ENCODE measurements around the gene ETS2.
"Not testable (repeated sequence)": the region's sequence is repeated elsewhere in the genome, so short reads cannot be mapped to it uniquely, and the experiment has no call there.

ETS2 gene

DNA sequence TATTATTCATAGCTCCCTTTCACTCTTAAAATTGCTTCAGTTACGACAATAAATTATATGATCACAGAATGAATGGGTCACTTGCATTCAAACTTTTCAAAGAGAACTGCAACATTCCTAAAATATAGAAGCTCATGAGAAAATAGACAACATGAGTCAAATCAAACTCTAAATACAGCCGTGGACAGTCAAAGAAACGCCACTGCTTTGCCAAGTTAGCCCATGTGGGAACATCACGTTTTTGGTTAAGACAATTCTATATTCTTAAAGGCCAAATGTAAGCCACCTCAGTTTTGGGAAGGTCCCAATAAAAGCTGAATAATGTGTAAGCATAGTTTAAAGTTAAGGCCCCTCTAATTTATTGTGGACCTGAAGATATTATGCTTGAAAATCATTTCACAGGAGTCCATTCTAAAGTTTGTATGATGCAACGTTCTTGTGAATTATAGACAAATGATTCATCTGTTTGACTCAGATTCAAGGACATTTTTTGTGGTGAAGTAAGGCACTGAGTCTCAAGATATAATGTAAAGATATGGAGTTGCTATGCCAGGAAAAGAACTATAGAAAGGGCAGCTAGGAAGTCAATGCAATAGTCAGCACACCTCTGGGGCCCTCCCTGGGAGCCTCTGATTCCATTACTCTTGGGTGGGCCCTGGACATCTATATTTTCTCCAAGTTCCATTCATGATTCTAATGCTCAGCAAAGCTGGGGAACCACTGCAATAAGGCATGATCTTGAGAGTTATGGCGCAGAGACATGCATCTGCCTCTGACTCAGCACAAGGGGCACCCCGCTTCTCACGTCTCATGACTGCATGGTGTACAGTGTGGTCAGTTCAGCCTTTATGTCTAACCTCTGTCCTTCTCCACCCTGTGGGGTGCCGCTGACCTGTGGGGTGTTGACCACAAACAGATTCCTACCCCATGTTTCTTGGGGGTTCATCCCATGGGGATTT, 33.9 kb downstream of the ETS2 start:
- no peak for DNase-seq

DNA sequence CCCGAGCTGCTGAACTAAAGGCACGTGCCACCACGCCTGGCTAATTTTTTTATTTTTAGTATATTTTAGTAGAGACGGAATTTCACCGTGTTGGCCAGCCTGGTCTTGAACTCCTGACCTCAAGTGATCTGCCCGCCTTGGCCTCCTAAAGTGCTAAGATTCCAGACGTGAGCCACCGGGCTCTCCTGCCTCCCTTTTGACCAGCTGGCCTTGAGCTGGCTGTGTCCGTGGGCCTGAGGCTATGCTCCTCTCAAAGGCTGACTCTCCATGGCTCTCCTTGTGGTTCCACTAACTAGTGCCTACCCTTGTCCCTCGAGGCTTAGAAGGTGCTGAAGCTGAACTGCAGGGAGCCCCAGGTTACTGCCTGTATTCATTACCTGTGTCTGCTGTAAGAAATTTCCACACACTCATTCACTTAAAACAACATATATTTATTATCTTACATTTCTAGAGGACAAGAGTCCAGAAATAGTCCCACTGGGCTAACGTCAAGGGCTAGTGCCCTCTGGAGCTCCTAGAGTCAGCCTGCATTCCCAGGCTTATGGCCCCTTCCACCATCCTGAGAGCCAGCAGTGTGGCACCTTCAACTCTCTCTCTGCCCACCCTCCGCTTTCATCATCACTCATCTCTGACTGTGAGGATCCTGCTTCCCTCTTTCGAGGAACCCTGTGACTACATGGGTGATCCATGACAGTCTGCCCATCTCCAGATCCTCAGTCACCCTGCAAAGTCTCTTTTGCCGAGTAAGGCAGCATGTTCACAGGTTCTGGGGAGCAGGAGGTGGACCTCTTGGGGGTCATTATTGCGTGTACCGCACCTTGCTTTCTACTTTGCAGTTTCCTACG, 34.9 kb downstream of the ETS2 start:
- DNase-seq, result no peak

DNA sequence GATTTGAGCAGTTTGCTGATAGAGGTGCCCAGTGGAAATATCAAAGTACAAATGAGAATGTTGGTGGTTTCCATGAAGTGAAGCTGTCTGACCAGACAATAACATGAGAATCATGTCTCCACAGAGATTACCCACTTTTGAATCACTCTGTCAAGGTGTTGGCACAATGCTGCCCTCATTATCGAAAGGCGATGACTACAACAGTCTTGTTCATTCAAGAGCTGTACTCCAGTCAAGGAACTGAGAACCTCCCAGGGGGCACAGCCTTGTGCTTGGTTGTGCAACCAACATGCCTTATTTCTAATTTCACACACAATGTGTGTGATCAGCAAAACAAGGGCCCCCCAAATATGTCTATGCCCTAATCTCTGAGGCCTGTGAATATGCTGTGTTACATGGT, 35.7 kb downstream of the ETS2 start:
- no peak for DNase-seq

DNA sequence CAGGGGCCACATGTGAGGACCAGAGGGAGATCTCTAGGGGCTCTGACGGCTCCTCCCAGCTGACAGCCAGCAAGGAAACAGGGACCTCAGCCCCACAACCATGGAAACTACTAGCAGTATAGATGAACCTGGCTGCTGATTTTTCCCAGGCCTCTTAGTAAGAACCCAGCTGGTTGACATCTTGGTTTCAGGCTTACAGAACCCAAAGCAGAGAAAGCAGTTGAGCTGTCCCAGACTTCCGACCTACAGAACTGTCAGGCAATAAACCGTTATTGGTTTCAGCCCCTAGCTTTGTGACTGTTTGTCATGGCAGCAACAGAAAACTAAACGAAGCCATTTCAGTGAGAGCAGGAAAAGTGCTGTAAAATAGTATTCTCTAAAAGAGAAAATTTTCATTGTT, 36.4 kb downstream of the ETS2 start:
- DNase-seq, result no peak

DNA sequence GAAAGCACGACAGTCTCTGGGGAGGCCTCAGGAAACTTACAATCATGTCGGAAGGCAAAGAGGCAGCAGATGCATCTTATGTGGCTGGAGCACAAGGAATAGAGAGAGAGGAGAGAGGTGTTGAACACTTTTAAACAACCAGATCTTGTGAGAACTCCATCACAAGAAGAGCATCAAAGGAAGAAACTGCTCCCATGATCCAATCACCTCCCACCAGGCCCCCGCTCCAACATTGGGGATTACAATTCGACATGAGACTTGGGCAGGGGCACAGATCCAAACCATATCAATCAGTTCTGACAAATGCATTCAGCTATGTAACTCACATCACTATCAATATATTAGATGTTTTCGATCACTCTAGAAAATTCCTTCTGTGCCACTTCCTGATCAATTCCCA, 37.6 kb downstream of the ETS2 start:
- no peak for DNase-seq

DNA sequence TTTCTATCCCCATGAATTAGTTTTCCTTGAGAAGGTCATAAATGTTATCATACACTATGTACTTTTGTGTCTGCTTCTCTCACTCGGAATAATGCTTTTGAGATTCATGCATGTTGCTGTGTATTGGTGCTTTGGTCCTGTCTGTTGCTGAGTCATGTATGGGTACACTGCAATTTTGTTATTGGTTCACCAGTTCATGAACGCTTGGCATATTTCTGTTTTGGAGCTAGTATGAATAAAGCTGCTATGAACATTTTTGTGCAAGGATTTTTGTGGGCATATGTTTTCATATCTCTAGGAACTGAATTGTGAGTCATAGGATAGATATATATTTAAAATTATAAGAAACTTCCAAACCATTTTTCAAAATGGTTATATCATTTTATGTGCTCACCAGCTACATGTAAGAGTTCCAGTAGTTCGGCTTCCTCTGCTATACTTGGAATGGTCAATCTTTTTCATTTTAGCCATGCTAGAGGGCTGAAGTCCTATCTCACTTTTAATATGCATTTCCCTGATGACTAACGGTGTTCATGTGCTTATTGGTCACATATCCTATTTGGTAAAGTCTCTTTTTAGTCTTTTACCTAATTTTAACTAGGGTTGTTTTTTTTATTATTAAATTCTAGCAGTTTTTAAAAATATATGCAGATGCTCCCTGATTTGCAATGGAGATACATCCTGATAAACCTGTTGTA, 38.2 kb downstream of the ETS2 start:
- DNase-seq, result no peak

DNA sequence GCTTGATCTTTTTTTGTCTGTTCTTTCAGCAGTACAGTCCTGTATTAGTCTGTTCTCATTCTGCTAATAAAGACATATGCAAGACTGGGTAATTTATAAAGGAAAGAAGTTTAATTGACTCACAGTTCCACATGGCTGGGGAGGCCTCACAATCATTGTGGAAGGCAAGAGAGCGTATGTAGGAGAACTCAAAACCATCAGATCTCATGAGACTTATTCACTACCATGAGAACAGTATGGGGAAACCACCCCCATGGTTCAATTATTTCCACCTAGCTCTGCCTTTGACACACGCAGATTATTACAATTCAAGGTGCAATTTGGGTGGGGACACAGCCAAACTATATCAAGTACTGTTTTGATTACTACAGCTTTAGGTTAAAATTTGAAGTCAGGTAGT, 39.6 kb downstream of the ETS2 start:
- DNase-seq, result not testable (repeated sequence)

DNA sequence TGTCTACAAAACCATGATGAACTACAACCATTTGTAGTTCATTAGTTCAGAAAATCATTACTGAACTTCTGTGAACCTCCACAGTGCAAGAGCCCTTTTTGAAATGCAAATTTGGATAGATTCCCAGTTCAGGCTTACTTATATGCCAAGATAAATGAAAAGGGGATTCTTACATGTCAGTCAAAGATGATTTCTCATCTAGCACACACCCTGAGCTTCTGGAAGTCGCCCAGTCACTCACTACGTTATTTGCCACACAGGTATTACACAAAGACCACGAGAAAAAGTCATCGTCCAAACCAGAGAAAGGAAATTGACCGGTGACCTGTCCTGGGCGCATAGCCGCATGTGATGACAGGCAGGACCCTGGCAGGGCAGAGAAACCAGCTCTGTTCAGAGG, 41.8 kb downstream of the ETS2 start:
- DNase-seq, result no peak

DNA sequence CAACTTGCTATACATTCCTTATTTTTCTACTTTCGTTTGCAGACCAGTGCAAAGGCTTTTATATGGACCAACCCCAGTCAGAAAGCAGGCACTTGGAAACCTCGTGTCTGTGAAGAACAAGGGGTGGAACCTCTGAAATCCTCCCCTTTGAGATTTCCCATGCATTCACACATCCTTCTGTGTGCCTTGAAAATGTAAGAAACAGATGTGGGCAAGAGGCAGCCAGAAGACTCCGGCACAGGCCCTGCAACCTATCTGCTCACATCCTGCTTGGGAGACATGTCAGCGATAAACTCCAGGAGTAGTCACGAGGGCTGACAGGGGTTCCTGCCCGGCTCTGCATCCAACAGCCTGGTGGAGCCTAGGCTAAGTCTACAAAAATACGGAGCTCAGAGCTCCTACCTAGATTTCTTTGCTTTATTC, 42.5 kb downstream of the ETS2 start:
- DNase-seq, result no peak

DNA sequence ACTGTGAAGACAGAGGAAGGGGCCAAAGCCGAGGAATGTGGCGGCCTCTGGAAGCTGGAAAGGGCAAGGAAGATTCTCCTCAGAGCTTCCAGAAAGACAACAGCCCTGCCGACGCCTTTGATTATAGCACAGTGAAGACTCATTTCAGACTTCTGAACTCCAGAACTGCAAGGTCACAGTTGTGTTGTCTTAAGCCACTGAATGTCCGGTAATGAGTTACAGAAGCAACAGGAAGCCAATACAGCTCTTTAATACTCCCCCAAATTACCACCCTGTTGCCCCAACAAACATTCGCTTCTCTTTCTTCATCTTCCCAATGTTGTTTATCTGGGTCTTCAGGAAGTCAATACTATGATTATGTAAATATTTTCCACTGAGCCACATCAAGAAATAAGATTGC, 44.0 kb downstream of the ETS2 start:
- DNase-seq, result no peak

DNA sequence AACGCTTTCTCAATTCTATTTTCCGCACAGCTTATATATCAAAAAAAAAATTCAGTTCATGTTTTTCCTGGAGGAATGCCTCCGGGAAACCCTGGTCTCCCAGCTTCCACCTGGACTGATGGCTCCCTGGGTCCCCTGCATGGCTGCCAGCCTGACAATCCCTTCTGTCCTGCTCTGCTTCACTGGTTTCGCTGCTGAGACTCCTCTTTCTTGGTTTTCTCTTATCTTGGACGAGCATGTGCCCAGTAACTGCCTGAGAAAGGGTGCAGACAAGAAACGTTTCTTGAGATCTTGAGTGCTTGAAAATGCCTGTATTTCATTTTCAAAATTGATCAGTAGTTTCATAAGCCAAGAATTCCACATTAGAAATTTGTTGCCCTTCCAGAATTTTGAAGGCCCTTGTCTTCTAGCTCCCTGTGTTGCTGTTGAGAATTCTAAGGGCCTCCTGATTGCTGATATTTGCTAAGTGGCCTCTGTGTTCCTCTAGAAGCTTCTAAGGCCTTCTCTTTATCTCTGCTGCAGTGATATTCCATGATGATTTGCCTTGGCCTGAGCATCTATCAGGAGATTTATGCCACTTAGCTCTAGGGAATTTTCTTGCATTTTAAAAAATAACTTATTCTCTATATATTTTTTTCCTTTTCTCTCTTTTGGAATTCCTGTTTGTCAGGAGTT, 44.7 kb downstream of the ETS2 start:
- DNase-seq, result no peak

DNA sequence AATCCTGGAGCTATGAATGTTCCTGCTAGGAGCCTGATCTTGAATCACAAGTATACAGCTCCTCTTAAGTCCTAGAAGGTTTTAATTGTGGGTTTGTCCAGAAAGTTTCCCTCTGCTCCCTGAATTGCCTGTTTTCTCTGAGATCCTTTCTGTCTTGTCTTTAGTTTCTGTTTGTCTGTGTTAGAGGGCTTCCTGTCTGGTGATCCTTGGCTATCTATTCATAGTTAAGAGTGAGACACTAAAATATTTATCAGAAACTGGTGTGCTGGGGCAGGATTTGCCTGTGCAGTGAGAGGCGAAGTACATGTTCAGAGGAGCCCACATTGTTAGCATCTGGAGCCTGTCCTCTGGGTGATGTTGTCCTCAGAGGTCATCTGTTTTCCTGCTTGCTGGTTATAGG, 45.4 kb downstream of the ETS2 start:
- DNase-seq, result no peak

DNA sequence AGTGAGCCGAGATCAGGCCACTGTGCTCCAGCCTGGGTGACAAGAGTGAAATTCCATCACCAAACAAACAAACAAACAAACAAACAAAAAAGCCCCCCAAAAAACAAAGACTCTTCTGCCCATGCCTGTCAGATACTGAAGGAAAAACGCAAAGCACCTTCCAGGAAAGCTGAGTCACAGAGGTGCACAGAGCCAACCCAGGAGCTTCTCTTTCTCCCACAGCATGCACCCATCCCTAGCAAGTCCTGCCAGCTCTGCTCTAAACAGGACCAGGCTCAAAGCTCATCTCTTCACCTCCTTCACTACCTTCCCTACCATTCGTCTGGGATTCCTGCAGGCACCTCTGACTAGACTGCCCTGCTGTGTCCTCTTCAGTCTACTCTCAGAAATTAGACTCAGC, 46.5 kb downstream of the ETS2 start:
- no peak for DNase-seq

DNA sequence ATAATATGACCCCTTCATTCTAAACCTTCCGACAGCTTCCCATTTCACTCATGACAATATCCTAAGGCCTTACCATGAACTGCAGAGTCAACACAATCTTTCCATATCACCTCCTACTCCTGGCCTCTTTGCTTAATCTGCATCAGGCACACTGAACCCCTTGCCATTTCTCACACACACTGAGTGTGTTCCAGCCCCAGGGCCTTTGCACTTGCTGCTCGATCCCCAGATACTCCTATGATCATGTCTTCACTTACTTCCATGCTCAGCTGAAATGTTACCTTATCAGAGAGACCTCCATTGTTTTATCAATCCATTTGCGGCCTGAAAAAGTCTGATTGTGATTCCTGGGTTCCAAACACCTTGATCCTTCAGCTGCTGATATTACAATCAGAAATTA, 47.0 kb downstream of the ETS2 start:
- DNase-seq, result no peak

DNA sequence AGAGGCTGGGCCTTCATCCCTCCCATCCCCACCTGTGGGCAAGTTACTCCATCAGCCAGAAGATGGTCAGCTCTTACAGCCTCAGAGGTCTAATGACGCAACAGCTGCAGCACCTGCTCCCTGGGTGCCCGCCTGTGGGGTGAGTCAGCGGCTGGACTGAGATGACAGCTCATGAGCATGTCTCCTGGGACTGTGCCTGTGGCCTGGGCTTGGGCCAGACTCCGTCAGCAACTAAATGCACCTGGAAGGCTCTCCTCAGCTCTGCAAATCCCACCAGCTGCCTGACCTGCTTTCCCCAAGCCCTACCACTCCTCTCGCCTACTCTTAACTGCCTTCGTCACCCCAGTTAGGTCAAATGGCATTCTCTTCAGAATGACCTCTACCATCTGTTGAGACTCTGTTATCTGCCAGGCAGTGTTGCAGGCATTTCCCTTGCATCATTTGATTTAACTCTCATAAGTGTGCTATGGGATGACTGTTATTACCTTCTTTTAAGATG, 47.7 kb downstream of the ETS2 start:
- DNase-seq, result no peak

DNA sequence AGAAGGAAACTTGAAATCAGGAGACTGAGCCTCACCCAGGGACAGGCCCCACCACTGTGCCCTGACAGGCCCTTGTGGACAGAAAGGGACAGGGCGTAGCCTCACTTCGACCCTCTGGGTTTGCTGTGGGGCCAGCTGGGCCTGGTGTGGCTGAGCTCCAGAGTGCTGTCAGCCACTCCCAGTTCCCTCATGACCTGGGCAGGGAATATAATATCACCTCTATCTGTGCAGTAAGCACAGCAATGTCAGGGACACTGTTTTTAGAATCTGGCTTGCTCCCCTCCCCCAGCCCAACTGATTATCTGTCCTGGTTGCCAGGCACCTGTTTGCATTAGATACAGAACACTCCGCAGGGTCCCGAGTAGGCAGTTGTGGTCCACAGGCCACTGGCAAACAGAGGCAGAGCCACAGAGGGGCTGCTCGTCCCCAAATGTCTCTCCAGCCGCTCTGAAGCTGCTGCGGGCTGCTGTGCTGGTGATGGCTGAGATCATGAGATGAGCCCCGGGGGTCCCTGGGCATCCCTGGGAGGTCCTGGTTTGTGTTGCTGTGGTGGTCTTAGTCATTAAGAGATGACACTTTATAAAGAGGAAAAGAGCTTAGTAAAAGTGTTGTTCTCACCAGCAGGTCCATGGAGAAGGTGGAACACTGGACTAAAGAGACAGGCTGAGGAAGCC, 51.6 kb downstream of the ETS2 start:
- no peak for DNase-seq

DNA sequence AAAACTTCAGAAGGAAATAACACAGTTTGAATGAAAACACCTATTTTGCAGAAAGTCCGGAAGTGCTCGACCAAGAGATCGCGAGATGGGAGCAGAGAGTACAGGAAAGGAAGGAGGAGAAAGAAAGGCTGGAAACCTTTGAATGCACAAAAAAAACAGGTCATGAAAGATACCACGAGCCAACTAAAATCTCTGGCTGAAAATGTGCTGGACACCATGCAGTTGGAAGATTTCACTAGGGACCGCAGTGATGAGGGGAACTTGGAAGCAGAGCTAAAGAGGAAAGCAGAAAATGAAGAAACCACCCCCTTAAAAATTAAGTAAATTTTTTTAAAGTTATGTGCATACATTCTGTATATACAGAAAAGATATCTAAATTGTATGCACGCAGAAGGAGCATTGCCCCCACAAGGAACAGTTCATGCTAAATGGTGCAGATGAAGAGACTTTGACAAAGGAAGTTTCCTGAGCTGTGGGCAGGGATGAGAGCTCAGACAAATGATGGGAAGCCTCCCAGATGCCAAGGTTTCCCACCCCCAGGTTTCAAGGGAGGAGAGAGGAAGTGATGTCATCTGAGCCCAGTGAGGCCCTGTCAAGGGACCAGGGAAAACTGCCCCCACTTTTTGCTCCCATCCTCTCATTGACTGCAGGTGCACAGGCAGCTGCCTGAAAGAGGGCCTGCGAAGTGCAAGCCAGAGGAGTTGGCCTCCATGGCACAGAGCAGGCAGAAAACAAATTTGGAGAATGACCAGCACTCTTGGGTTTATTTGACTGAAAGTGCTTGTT, 52.5 kb downstream of the ETS2 start:
- DNase-seq, result no peak

DNA sequence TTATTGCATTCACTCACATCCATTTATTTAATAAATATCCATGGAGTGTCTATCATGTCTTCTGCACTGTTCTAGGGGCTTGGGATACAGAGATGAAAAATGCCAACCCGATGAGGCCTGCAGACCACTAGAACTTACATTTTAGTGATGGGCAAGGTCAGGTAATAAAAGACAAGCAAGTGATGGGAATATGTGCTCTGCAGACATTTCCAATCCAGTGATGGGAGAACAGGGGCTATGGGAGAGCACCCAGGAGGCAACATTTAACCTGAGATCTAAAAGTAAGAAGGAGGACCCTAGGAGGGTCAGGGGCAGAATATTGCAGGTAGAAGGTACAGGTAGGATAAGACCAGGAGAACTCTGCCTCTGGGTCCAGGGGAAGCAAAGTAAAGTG, 53.1 kb downstream of the ETS2 start:
- no peak for DNase-seq

DNA sequence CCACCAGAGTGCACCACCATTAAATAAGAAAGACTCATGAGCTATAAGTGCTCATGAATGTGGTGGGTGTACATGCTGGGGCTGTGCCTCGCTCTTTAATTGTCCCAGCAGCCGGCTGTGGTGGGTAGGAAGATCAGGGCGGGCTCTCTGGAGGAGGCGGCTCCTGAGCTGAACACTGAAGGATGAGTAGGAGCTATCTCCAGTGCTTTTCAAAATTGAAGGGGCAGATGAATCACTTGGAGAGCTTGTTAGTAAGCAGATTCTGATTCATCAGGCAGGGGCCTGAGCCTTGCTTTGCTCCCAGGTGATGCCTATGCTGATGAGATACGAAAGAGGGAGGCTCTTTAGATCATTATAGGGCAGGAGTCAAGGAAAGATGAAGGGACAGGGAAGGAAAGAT, 54.1 kb downstream of the ETS2 start:
- no peak for DNase-seq

DNA sequence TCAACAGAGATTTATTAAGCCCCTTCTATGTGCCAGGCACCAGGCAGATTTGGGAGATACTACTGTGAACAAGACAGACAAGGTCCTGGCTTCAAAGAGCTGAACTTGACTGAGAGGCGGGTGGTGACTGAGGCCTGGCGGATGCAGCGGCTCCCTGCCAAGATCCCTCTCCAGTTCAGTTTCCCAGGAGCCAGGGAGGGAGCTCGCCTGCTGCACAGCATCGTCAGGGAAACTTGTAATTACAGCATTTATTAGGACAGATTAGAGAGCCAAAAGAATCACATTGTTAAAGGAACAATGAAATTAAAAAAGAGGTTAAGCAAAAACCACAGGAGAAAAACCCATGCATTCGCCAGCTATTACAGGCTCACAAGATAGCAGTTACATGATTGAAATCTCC, 55.3 kb downstream of the ETS2 start:
- DNase-seq, result no peak

DNA sequence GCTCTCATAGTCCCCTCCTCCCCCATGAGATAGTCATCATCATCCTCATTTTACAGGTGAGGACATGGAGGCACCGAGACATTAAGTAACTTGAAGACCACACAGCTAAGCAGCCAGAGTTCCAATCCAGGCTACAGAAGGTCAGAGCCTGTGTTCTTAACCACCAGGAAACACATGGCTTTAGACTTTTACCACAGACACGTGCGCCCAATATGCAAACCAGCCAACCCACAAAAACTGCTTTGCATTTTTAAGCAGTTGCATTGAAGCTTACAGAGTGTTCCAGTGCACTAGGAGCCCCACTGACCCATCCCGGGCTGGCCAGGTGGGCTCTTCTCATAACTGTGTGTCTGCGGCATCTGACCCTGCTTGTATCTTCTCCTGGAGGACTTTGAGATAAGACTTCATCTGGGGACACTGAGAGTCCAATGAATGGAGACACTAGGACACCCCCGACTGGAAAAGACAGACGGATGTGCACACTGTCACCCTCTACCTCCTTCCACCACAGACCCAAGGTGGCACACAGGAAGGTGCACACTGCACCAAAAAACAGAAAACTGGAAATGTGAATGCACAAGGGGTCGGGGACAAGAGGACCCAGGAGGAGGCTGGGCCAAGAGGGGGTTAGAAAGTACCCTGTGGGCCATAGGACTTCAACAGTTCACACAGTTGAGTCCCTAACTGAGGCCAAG, 56.4 kb downstream of the ETS2 start:
- DNase-seq, result no peak

Data from activated T-cell treated with anti-CD3 and anti-CD28 coated beads for 4 hours (primary cell).